ENCODE measurements around the gene MBNL1.

The MBNL1 gene

DNA sequence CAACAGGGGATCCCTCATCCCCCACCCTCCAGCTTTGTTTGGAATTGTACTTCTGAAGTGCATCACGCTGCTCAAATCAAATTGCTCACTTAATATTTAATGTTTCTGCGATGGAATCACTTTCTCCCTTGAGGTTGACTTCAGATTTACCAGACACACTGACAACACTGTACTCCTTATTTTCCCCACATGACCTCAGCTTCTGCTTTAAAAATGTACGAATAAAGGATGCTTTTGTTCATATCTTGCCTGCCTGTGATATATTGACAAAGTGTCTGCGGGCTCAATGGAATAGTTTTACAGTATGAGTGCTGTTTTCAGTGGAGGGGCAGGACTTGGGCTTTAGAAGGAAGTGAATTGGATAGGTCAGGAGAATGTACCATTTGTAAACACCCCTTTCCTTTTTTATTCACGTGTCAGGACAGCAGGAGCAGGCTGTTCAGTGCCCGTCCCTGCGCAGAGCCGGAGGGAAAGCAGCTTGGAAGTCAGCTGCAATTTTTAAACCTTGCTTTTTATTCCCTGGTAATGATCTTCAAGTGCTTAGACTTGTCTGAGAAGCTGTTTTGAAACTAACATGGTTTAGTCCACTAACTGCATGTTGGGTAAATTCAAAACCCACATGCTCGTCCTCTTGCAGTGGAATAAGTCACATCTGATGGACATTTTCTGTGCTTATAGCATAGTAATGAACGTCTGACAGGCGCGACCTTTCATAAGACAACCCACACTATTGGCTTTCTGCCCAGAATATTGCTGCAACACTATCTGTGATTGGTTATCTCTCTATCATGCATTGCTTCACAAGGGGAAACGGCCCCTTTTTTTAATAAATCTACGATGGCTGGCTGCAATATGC is 29.9 kb downstream of the MBNL1 start:
- DNase-seq, result peak in 3 of 5 experiments; percentile 30 to 88 (median 72)

DNA sequence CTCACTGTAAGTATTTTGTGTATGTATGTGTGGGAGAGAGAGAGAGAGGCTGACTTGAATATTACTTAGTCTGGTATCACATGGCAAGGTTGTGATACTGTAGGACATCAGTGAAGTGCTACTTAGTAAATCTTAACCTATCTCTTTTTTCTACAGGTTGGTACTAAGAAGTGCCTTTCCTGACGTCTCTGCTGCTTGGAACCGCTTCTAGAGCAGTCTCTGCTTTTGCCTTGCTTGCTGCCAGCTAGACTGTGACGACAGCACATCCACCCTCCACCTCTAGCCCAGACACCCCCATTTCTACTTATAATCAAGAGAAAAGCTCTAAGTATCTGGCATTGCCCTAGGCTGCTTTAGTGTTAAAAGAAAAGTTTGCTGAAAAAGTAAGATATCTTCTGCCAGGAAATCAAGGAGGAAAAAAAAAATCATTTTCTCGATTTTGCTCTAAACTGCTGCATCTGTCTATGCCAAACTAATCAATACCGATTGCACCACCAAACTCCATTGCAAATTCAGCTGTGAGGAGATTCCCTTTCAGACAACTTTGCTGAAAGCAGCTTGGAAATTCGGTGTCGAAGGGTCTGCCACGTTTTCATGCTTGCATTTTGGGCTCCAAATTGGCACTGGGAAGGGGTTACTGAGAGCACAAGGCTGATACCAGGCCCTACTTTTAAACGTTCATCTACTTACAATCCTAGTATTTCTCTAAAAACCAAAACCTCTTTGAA is 30.7 kb downstream of the MBNL1 start:
- DNase-seq, result peak in 3 of 5 experiments; percentile 43 to 71 (median 65)

DNA sequence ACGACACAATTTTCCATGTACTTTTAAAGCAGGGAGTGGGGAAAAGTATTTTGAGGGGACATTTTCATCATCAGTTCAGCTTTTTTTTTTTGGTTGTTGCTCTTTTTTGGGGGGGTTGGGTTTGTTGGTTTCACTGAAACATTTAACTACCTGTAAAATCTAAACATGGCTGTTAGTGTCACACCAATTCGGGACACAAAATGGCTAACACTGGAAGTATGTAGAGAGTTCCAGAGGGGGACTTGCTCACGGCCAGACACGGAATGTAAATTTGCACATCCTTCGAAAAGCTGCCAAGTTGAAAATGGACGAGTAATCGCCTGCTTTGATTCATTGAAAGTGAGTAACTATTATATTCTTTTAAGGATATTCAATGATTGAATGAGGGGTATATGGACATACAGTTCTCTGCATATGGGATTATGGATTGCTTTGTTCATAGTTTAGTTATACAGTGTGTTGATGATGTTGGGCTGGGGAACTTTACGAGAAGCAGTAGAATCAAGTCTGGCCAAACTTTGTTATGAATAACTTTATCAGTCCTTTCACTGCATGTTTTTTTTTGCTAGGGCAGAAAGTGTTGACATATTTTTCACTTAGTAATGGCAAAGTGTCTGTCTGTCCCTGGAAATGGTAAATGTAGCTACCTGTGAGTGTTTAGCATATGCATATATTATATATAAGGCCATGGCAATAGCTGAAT is 31.5 kb downstream of the MBNL1 start:
- DNase-seq, result no peak

DNA sequence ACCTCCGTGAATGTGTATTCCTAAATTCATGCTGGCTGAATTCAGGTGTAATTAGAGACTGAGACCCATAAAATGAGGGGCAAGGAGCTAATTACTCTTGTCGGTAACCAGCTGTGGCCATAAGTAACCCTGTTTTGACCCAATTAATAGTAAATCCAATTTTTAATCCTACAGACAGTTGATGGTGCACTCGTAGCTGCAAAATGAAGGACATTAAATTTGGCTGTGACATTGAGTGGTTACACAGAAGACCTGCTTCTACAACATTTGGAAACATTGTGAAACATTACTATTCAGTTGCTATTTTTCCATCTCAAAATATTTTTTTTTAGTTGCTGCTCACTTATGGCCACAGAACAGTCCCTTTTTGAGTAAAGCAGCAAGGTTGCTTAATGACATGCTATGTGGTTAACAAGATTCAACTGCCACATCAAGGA is 33.0 kb downstream of the MBNL1 start:
- DNase-seq, result peak in 2 of 5 experiments; percentile 29 to 79

DNA sequence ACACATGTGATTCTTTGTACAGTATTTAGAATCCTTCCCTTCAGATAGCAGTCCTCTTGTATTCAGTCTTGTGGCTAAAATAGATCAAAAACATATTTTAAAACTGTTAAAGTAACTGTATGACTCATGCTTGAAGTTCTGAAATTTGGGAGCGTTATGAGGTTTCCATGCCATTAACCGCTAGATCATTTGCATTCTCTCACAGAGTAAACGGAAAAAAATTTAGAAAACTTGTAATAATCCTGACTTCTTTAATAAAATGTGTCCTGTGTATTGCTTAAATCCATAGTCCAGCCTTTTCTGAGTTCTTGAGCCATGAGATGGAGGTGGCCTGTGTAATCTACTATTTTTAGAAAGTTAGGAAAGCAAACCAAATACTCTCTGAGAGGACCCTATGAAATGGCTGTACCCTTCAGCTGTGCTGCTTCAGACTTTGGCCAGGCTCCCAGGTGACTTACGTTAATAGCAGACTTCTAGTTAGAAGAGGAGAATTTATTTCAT is 33.8 kb downstream of the MBNL1 start:
- peak in 2 of 5 experiments; percentile 28 to 78 for DNase-seq

DNA sequence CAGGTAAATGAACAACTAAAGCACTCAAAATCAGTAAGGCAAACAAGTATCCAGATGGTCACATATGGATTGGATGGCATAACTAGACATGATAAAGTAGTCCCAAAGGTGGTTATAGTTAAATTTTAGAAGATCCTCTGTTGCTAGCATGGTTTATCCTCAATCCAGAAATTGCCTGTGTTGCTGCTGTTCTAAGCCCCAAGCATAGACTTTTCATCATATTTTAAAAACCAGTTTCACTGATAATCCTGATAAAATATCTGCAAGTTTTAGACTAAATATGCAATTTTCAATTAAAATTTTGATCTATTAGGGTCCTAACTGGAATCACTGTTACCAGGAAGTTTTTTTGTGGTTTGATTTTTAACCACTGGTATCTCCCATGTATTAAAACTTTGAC is 35.4 kb downstream of the MBNL1 start:
- no peak for DNase-seq

DNA sequence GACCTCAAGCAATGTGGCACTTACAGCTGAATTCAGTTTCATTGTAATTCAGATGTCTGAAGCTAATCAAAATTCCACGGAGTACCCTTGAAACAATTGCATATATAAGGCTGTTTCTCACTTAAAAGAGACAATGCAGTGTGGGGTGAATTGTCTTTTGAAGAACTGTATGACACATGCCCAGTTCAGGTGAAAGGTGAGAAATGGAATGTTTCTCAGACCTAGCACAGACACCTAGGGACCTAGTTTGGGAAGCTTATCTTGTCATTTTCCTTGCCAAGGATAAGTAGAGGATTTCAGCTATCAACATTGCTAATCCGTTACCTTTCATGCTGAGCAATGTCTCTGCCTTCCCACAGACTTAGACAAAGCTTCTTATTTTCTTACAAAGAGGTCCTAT is 36.3 kb downstream of the MBNL1 start:
- DNase-seq, result no peak

DNA sequence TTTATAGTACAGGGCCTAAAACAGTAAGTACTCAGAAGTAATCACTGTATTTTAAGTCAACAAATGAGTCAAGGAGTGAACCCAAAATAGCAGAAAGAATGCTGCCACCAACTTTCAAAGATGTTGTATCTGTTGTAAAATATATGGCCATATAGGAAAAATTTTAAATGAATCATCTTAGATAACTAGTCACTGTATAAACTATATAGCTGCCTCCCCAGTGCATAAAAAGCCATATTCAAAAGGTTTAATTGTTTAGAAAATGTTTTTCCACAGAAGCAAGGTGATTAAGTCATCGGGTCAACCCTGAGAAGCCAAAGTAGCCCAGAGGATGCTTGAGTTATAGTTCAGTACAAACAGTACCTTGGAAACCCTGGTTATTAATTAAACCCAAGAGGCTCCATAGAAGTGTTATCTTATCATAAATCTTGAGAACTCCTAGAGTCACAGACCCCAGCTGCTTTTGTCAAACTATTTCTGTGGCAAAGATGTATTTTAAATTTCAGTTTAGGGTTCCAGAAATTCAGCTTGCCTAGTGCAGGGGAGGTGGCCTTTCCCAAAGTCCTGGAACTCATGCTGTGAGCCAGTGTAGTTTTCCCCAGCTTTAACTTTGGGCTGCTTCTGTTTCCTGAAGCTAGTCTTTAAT is 39.2 kb downstream of the MBNL1 start:
- no peak for DNase-seq

DNA sequence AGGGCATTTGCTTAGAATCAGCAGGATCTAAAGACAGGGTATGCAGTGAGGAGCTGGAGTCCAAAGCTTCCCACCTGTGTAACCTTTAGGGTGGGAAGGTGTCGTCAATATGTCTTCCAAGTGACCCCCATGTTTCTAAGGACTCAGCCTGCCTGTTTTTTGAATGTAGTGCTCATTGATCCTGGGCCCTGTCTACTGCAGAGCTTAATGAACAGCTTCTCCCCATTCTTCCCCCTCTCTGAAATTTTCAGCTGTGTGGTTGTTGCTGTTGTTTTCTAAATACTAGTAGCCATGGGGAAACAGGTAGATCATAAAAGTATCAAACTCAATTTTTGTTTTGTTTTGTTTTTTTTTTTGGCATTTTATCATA is 39.7 kb downstream of the MBNL1 start:
- DNase-seq, result no peak

DNA sequence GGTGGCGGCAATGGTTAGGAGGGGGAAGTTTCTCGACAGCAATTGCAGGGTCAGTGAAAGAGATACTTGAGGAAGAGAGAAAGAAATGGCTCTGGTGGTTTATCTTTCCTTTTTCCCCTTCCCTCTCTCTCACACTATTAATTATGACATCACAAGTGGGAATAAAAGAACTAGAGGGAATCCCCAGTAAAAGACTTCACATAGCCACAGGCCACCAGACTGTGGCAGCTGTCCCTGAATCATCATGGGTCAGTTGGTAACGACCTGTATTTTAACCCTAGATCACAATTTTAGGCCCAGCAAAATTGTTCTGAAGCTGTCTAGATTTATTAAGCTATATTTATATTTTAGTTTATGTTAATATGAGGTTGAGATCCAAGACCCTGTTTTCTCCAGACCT is 40.3 kb downstream of the MBNL1 start:
- DNase-seq, result no peak

DNA sequence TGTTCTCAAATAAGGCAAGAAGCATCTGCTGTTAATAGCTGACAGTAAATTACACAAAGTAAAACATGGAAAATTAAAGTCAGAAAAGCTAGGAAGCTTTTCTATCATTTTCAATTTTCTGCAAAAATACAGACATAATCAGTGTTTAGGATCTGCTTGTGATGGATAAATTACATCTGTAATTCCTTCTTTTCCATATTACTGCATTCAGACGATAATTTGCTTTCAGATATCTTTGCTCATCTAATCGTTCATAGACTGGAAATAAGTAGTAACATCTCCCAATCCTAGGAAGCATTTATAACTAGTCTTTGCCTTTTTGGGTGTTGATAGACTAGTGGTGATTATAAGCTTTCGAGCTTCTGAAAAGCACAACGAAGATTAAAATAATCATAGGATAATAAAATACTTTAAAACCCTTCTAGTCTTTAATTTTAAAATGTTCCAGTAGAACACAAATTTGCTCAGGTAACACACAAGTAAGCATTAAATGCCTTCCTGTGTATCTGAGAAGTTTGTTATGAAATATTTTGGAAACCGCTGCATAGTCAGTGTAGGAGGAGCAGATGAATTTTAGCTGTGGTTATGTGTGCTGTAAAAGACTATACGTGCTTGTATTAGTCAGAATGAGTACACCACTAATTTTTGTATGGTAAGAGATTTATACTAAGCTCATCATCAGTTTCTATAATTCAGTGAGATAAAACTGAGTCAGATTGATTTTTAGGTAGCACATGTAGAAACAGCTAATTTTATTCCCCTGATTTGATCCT is 41.0 kb downstream of the MBNL1 start:
- peak in 1 of 5 experiments; percentile 83 for DNase-seq

DNA sequence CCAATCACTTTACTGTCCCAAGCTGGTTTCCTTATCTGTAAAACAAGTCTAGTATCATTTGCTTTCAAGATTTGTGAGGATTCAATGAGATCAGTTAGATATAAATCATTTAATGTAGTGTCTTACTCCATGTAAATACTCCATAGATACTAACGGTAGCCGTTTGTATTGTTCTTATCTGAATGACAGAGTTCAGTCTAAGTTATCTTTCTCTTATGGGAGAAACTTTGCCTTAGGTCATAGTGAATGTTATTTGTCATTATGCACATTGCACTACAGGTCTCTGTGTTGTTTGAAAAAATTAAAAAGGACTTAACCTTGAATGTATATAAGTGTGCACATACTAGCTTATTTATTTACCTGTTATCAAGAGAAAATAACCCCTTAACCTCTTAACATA is 44.7 kb downstream of the MBNL1 start:
- DNase-seq, result no peak

DNA sequence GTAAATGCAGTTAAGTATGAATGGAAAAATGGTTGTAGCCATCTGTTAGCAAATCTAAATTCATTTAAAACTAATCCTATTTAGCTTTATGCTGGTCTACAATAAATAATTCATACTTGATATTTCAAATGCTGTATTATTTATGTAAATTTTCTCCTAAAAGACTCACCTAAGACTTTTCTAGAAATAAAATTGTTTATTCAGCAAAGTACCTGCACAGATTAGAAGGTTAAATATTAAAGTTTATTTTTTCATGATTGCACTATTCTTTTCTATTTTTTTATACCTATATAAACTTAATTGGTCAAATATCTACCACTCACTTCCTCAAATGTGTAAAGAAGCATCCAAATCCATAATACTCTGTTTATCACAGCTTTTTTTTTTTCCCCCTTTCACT is 45.2 kb downstream of the MBNL1 start:
- no peak for DNase-seq

DNA sequence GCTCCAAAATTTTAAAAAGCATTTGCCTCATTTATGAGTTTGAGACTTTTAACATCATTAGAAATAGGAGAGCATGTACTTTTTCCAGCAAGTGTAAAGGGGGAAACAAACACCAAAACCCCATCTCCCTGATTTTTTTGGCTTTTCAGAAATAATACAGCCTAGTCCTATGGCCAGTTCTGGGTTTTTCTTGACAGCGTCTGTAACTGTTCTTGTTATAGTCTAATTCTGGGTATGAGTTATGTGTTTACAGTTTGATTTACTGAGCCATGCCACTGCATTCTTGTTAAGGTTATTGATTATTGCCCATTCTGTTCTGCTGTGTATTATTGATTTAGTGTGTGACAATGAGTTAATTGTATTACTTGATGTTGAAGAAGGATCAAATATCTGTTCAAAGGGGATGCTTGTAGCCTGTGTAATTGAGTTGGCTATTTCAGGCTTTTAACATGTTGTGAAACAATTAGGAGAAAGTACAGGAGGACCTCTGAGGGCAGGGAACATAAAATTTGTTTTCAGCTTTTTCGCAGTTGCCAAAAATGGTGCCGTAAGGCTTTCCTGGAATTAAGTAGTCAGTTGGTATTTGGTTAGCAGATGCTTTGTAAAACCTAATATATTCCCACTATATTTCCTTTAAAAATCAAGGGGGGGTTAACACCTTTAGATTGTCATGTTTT is 46.1 kb downstream of the MBNL1 start:
- no peak for DNase-seq

DNA sequence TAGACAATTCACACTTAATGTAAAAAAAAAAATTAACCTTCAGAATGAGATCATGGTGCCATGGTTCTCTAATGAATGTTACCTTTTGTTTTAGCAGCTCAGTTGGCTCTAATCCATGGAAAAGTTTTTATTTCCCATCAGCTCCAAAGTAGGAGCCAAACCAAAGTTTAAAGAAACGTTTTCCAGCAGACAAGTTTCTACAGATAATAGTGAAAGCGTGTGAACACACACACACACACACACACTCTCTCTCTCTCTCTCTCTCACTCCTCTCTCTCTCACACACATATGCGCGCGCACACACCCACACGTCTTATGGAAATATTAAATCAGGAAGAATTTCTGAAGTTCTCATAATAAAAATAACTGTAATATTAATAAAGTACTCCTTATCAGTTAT is 46.9 kb downstream of the MBNL1 start:
- peak in 1 of 5 experiments; percentile 30 for DNase-seq

DNA sequence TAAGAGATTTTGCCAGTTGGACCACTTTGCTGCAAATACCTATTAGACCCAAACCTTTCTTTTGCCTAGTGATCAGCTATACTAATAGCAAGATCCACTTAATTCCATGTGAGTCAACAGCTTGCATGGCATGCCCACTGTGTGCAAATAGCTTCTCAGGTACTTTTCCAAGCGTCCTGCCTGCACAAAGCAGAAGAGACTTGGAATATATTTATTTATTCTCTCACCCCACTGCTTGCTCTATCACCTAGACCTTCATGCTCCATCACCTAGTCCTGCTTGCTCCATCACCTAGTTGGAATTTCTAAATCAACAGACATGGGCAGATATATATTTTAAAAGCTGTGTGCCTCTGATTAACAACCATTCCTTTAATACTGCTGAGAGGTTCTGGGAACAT is 47.6 kb downstream of the MBNL1 start:
- no peak for DNase-seq

DNA sequence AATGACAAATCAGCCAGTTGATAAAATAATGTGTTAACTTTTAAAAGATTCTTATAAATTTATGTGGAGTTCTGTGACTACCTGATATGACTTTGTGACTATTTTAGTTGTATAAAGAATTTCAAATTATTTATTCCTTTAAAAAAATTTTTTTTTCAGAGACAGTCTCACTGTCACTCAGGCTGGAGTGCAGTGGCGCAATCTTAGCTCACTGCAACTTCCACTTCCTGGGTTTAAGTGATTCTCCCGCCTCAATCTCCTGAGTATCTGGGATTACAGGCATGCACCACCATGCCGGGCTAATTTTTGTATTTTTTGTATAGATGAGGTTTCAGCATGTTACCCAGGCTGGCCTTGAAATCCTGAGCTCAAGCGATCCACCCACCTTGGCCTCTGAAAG is 48.5 kb downstream of the MBNL1 start:
- DNase-seq, result no peak

DNA sequence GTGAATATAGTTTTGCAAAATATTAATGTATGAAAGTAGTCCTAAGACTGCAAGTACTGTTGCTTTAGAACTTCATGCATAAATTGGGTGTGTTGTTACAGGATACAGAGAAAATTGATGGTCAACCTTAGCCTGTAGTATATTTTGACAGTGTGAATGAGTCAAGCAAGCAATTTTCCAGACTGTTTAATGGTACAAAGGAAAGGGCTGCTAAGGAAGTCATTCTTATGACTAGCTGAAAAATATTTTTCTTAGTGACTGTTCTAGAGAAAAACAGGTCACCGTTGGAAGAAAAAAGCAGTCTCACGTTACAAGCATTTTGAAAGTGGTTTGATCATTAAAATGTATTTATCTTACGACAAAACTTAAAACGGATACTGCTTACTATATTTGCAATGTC is 49.2 kb downstream of the MBNL1 start:
- DNase-seq, result no peak

DNA sequence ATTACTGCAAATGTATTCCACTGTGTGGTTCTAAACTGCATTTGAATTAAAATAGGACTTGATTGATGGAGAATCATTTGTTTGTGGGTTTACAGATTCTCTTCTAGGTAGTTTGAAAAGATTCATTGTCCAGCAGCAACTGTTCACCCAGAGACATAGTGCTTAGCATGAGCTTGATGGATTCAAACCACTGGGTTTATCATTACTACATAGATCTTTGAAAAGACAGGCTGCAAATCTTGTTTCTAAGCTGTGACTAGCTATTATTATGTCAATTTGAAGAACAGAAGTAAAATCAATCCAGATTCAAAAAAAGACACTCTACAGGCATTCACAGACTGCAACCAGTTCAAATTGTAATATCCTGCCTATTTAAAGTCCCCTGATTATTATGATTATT is 49.8 kb downstream of the MBNL1 start:
- DNase-seq, result no peak

DNA sequence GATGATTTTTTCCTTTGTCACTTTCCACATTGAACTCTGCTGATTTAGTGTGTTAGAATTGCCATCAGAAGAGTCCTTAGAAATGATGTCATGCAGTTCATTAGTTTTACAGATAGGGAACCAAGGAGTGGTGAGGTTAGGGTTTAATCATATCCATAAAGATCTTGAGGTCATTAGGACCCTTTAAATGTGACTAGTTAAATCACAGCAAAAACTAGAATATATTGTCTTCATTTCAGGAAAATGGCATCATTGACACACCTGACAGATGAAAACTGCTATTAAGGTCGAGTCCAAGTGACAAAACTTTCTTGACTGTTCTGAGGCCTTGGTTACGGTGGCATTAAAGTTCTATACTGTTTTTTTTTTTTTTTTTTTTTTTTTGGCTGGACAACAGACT is 50.5 kb downstream of the MBNL1 start:
- DNase-seq, result no peak

Measured in T-helper 2 cell (primary cell).